Rectal smooth muscle tissue (tissue), 1 donor: ENCODE results near the gene RPL28.

Source experiments
- H3K27ac ChIP-seq: one replicate; pipeline ENCODE4 v1.7.0; 2013; ENCODE audit warnings: low read depth, low read length, inconsistent platforms
- H3K27me3 ChIP-seq: one replicate; pipeline ENCODE4 v1.7.0; 2013; ENCODE audit warnings: low read length; ENCODE audit not compliant: control insufficient read depth, insufficient read depth
- H3K36me3 ChIP-seq: one replicate; pipeline ENCODE4 v1.7.0; 2013; ENCODE audit warnings: low read length; ENCODE audit not compliant: control insufficient read depth, insufficient read depth
- H3K4me1 ChIP-seq: one replicate; pipeline ENCODE4 v1.7.0; 2013; ENCODE audit warnings: low read length; ENCODE audit not compliant: control insufficient read depth, insufficient read depth
- H3K4me3 ChIP-seq: one replicate; pipeline ENCODE4 v1.7.0; 2013; ENCODE audit warnings: low read length
- H3K9ac ChIP-seq: one replicate; pipeline ENCODE4 v1.7.0; 2013; ENCODE audit warnings: low read length

RPL28 gene

DNA sequence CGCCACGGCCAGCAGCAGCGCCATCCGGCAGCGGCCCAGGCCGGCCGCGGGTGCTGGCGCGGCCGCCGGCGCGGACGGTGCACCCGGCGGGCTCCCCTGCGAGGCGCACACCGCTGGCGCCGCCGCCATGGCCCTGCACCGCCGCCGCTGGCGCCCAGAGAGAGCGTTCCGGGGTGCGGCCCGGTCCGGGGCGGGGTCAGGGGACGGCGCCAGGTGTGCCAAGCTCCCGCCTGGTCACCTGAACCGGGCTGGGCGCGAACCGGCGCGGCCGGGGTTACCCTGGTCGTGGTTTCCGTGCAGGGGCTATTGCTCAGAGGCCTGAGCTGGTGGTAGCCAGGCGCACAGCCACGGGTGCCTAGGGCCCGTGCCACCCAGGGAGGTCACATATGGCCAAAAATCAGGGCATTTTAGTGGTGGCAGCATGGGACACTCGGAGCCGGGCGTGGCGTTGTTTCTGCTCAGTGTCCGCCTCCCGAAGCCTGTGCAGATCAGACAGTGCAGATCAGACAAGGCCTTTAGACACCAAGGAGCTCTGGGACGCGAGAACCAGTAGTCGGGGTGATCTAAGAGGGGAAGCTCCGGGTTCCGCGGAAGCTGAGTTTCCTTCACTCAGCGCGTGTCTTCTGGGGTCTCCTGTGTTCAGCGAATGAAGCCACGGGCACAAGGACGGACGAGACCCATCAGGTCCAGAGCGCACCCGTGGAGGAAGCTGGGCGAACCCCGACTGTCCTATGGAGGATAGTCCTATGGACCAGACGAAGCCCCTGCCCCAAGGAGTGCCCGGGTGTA, 1.4 kb upstream of the RPL28 start, which contains the start of gene TMEM238:
TSS of gene TMEM238 (minus strand) at position 162 of the 789 bp plus-strand sequence. CDS start at position 129, 33 bp downstream.
- H3K27ac ChIP-seq: peak within 1 kb of the TSS; percentile 97
- peaks cover 19% of the 10 kb centered on the region for H3K4me1 ChIP-seq
- H3K36me3 ChIP-seq: peaks cover 18% of the 10 kb centered on the region

DNA sequence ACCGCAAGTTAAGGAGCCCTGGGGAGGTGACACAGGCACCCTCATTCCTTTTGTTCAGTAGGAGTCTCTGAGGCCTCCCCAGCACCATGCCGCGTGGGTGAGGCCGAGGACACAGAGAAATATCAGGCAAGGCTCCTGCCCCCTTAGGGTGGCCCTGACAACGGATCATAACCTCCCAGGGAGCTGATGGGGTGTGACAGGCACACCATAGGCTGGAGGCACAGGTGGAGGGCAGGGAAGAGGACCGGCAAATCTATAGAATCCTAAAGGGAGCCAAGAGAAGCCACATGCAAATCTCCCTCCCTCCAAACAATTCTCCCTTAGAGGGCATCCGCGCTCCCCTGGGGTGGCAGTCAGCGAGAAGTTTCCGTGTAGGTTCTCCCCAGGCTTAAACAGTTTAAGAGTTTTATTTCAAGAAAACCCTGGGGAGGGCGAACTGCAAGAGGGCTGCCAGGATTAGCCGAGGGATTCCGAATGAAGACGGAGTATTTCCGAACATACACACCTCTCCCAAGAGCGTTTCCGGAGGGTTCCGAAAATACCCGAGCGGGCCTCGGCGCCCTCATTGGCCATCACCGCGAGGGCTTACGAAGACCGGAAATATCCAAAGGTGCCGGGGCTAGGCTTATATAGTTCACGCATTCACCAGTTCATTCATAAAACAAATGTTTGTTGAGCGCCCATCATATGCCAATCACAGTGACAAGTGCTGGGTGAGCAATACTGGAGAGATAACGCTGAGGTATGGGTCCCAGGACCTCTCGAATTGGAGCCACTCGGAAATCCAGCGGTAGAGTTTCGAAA, 610 bp upstream of the RPL28 start:
- Histone ChIP-seq H3K4me1 (peaks cover 19% of the 10 kb centered on the region), H3K9ac (peak overlapping the region; percentile 69)

More for the DNA sequence above, 1.4 kb upstream of the RPL28 start, which contains the start of gene TMEM238:
- Histone ChIP-seq H3K4me3 (peak within 1 kb of the TSS; percentile 74), H3K27me3 (no peaks in the 10 kb centered on the region), H3K9ac (peak within 1 kb of the TSS; percentile 69)

GRCh38 chr19:55386493-55386971, 800 bp downstream of the RPL28 start:
- Histone ChIP-seq H3K36me3 (peaks cover 33% of the 10 kb centered on the region), H3K9ac (peak overlapping the region; percentile 97), H3K4me1 (peaks cover 19% of the 10 kb centered on the region), H3K27me3 (no peaks in the 10 kb centered on the region), H3K4me3 (peak overlapping the region; percentile 98), H3K27ac (peak overlapping the region; percentile 97)

More for the DNA sequence above, 610 bp upstream of the RPL28 start:
- Histone ChIP-seq H3K27ac (peak overlapping the region; percentile 97), H3K27me3 (no peaks in the 10 kb centered on the region), H3K36me3 (peaks cover 25% of the 10 kb centered on the region), H3K4me3 (peak overlapping the region; percentile 74)

DNA sequence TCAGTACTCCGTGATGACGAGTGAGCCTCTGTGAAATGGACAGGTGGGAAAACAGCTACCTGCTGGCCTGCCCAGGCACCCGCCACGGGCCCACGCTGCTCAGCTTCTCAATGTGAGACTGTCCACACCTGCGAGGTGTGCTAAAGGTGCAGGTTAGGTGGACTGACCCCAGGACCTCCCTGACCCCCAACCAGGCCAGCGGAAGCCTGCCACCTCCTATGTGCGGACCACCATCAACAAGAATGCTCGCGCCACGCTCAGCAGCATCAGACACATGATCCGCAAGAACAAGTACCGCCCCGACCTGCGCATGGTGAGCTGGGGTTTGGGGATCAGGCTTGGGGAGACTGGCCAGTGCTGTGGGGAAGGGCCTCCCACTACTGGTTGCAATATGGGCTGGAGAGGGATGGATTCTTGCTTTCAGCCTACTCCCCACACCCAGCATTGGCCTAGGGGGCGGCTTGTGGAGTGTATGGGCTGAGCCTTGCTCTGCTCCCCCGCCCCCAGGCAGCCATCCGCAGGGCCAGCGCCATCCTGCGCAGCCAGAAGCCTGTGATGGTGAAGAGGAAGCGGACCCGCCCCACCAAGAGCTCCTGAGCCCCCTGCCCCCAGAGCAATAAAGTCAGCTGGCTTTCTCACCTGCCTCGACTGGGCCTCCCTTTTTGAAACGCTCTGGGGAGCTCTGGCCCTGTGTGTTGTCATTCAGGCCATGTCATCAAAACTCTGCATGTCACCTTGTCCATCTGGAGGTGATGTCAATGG, 2.2 kb downstream of the RPL28 start:
- H3K36me3 ChIP-seq: peaks cover 33% of the 10 kb centered on the region
- H3K9ac ChIP-seq: no peak overlapping the region
- H3K4me1 ChIP-seq: peaks cover 19% of the 10 kb centered on the region
- peak overlapping the region; percentile 98 for H3K4me3 ChIP-seq
- no peak overlapping the region for H3K27ac ChIP-seq
- no peaks in the 10 kb centered on the region for H3K27me3 ChIP-seq

DNA sequence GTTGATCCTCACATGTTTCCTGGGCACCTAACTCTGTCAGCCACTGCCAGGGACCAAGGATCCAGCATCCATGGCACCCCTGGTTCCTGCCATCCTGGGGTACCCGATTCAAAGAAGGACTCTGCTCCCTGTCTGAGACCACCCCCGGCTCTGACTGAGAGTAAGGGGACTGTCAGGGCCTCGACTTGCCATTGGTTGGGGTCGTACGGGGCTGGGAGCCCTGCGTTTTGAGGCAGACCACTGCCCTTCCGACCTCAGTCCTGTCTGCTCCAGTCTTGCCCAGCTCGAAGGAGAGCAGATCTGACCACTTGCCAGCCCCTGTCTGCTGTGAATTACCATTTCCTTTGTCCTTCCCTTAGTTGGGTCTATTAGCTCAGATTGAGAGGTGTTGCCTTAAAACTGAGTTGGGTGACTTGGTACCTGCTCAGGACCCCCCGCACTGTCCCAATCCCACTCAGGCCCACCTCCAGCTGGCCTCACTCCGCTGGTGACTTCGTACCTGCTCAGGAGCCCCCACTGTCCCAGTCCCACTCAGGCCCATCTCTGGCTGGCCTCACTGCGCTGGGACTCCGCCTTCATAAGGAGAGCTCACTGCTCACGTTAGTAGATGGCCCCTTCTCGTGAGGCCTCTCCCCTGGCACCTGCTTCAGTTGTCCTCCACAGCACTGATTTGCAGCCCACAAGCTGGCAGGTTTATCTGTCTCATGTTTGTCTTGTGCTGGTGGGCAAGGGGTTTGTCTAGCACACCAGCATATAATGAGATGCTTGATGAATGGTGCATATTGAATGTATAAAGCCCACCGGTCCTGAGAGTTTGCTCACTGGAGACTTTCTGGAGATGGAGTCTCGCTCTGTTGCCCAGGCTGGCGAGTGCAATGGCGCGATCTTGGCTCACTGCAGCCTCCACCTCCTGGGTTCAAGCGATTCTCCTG, 3.9 kb downstream of the RPL28 start:
- Histone ChIP-seq H3K4me1 (peaks cover 16% of the 10 kb centered on the region), H3K27ac (no peak overlapping the region), H3K36me3 (peaks cover 33% of the 10 kb centered on the region), H3K27me3 (no peaks in the 10 kb centered on the region), H3K9ac (no peak overlapping the region), H3K4me3 (no peak overlapping the region)

GRCh38 chr19:55390461-55390880, 4.7 kb downstream of the RPL28 start:
- Histone ChIP-seq H3K27me3 (no peaks in the 10 kb centered on the region), H3K27ac (no peak overlapping the region), H3K36me3 (peaks cover 33% of the 10 kb centered on the region)

DNA sequence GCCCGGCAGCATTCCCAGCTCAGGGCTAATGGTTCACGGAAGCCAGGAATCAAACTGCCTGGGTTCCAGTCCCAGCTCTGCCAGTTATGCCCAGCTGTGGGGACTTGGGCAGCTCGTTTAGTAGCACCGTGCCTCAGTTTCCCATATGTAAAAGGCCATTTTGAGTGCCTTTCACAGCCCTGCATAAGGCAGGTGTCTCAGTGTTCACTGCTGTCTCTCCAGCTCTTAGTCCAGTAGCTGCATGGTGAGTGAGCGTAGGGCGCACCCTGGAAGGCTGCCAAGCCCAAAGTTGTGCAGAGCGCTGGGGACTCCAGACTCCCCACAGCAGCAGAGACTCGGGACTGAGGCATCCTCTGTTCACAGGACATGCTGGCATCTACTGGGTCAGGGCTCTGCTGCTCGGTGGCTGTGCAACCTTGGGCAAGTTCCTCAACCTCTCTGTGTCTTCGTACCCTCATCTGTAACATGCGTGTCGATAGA, 5.5 kb downstream of the RPL28 start:
- peaks cover 33% of the 10 kb centered on the region for H3K36me3 ChIP-seq
- H3K27ac ChIP-seq: no peak overlapping the region
- no peaks in the 10 kb centered on the region for H3K27me3 ChIP-seq
- H3K9ac ChIP-seq: no peak overlapping the region
- H3K4me3 ChIP-seq: no peak overlapping the region
- H3K4me1 ChIP-seq: peaks cover 16% of the 10 kb centered on the region

More at GRCh38 chr19:55390461-55390880, 4.7 kb downstream of the RPL28 start:
- H3K9ac ChIP-seq: no peak overlapping the region
- H3K4me3 ChIP-seq: no peak overlapping the region
- peaks cover 16% of the 10 kb centered on the region for H3K4me1 ChIP-seq

GRCh38 chr19:55391702-55392615, 6.2 kb downstream of the RPL28 start:
- Histone ChIP-seq H3K4me3 (no peak overlapping the region), H3K27me3 (no peaks in the 10 kb centered on the region), H3K4me1 (peaks cover 10% of the 10 kb centered on the region), H3K27ac (no peak overlapping the region), H3K36me3 (peaks cover 33% of the 10 kb centered on the region), H3K9ac (no peak overlapping the region)

DNA sequence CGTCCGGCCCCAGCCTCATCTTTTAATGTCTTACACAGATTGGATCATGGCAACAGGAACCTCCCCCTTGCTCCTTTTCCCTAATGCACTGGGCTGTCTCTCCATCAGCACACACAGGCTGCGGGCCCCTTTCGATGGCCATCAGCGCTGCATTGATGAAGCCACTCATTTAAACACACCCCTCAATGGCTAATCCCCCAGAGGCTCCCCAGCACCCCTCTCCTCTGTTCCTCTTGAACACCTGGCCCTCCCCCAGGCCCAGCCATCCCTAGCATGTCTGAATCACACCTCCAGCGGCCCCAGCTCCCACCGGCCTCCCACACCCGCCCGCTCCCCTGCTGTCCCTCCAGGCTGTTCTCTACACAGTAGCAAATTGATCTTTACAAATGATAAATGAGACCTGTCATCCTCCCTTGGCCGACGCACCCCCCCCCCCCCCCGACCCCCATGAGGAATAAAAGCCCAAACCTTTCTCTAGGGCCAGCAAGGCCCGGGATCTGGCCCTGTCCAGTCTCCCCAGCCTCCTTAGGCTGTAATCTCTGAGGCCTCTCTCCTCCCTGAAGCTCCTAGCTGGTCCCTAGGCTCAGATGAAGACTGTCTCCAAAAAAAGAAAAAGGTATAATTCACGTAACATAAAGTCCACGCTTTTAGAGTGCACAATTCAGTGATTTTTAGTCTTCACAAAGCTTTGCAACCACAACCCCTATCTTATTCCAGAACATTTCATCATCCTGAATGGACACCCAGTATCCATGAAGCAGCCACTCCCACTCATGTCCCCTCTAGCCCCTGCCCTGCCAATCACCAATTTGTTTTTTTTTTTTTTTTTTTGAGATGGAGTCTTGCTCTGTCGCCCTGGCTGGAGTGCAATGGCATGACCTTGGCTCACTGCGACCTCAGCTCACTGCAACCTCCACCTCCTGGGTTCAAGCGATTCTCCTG, 7.4 kb downstream of the RPL28 start:
- Histone ChIP-seq H3K27ac (no peak overlapping the region), H3K4me1 (peaks cover 4% of the 10 kb centered on the region)

More for the DNA sequence above, 7.4 kb downstream of the RPL28 start:
- Histone ChIP-seq H3K36me3 (peaks cover 25% of the 10 kb centered on the region), H3K27me3 (no peaks in the 10 kb centered on the region), H3K9ac (no peak overlapping the region), H3K4me3 (no peak overlapping the region)
